Upper lobe of right lung (tissue), 1 donor: ENCODE measurements around the gene LRRC51. TPM values are rescaled to one million over a fixed set of nuclear protein-coding genes. Genes with fewer than 3 reads are reported as not detected.
A peak's percentile ranks its signal among the peaks of the same experiment; 100 is the strongest.
"Not testable (repeated sequence)": the region's sequence is repeated elsewhere in the genome, so short reads cannot be mapped to it uniquely, and the experiment has no call there.

Source experiments
- ATAC-seq: fragments of 200-7000 bp; cut with Tn5 transposase; one replicate; pipeline ENCODE4 v1.9.1; 2020; ENCODE audit warnings: mild to moderate bottlenecking, moderate library complexity
- DNase-seq: peaks from one replicate; pipeline ENCODE4 v3.0.0-alpha.2; 2020
- H3K27ac ChIP-seq: fragments of 200-600 bp; one replicate; pipeline ENCODE4 v1.8.0; 2022
- H3K27me3 ChIP-seq: fragments of 200-600 bp; one replicate; pipeline ENCODE4 v1.8.0; 2022; ENCODE audit warnings: mild to moderate bottlenecking
- H3K36me3 ChIP-seq: fragments of 200-600 bp; one replicate; pipeline ENCODE4 v1.8.0; 2022
- H3K4me1 ChIP-seq: fragments of 200-600 bp; one replicate; pipeline ENCODE4 v1.8.0; 2022
- H3K4me3 ChIP-seq: fragments of 200-600 bp; one replicate; pipeline ENCODE4 v1.8.0; 2022; ENCODE audit warnings: mild to moderate bottlenecking
- H3K9me3 ChIP-seq: fragments of 200-600 bp; one replicate; pipeline ENCODE4 v1.8.0; 2022
- CTCF ChIP-seq: fragments of 200-600 bp; IDR thresholded peaks from one replicate; pipeline ENCODE4 v1.8.0; 2022; ENCODE audit warnings: antibody characterized with exemption
- intact Hi-C: fragments of 100-400 bp; cut with DNase I; formaldehyde crosslinking; loops from one replicate; pipeline ENCODE4 v1.11.0; 2022
- total RNA-seq: library from RNA; stranded (reverse); fragmentation: NEBNext Ultra II Directional; extraction: Animal tissue kit (Norgen Biotek cat#: 25700); gene quantifications from one replicate; pipeline ENCODE4 v1.2.1, GENCODE V29; 2021
- donor health status: DM: no; HTN: yes; CAD: no; lungs with severe emphysema.

LRRC51 gene
- total RNA-seq, 1 donor from 2014 or later = 6.8 TPM

GRCh38 chr11:72129381-72129780, 48.7 kb downstream of the LRRC51 start:
- intact Hi-C loops = no loop called here
- H3K36me3 ChIP-seq = no peaks in the 10 kb centered on the region
- no peaks in the 10 kb centered on the region for H3K4me1 ChIP-seq
- H3K27me3 ChIP-seq = peaks cover 4% of the 10 kb centered on the region
- H3K27ac ChIP-seq = no peak overlapping the region
- TF ChIP-seq CTCF = no peak
- no peak overlapping the region for H3K4me3 ChIP-seq
- no peak for DNase-seq
- no peak for ATAC-seq
- no peaks in the 10 kb centered on the region for H3K9me3 ChIP-seq

GRCh38 chr11:72132646-72133045, 52.0 kb downstream of the LRRC51 start:
- intact Hi-C loops = no loop called here
- Histone ChIP-seq H3K4me1 (no peaks in the 10 kb centered on the region), H3K9me3 (no peaks in the 10 kb centered on the region), H3K4me3 (no peak overlapping the region), H3K27me3 (peaks cover 4% of the 10 kb centered on the region), H3K36me3 (no peaks in the 10 kb centered on the region), H3K27ac (no peak overlapping the region)
- no peak for TF ChIP-seq CTCF
- no peak for ATAC-seq
- DNase-seq = no peak

GRCh38 chr11:72135473-72135872, 54.8 kb downstream of the LRRC51 start, which contains the start of gene FOLR3:
Gene FOLR3, plus strand, starts transcription at chr11:72135725. Its CDS starts 228 bp downstream, at chr11:72135953.
- DNase-seq, H3K36me3 ChIP-seq, H3K4me3 ChIP-seq, H3K27ac ChIP-seq, H3K27me3 ChIP-seq, intact Hi-C loops, H3K4me1 ChIP-seq, H3K9me3 ChIP-seq: not testable (repeated sequence)
- peak; percentile 81 for ATAC-seq

GRCh38 chr11:72135891-72136683, 55.4 kb downstream of the LRRC51 start:
- no peak for DNase-seq
- no peak for ATAC-seq
- Histone ChIP-seq H3K36me3 (no peaks in the 10 kb centered on the region), H3K27me3 (peaks cover 4% of the 10 kb centered on the region), H3K9me3 (no peaks in the 10 kb centered on the region), H3K27ac (no peak overlapping the region), H3K4me1 (no peaks in the 10 kb centered on the region), H3K4me3 (no peak overlapping the region)
- TF ChIP-seq CTCF = no peak
- intact Hi-C loops = no loop called here

GRCh38 chr11:72136684-72137262, 56.1 kb downstream of the LRRC51 start:
- no peak for DNase-seq
- no peak for TF ChIP-seq CTCF
- no peaks in the 10 kb centered on the region for H3K9me3 ChIP-seq
- H3K4me1 ChIP-seq = no peaks in the 10 kb centered on the region
- no peak overlapping the region for H3K4me3 ChIP-seq
- intact Hi-C loops = no loop called here
- no peak overlapping the region for H3K27ac ChIP-seq
- peak; percentile 17 for ATAC-seq
- no peaks in the 10 kb centered on the region for H3K36me3 ChIP-seq
- H3K27me3 ChIP-seq = peaks cover 4% of the 10 kb centered on the region

- Histone ChIP-seq H3K9me3 (no peaks in the 10 kb centered on the region), H3K4me1 (no peaks in the 10 kb centered on the region), H3K4me3 (no peak overlapping the region), H3K27ac (no peak overlapping the region), H3K36me3 (no peaks in the 10 kb centered on the region), H3K27me3 (no peaks in the 10 kb centered on the region)
- no peak for TF ChIP-seq CTCF
- DNase-seq (no peak), ATAC-seq (peak; percentile 4)
- intact Hi-C loops = no loop called here
These were observed 58.3 kb downstream of the LRRC51 start for GRCh38 chr11:72138821-72139390.
